ACC112 (cell line): ENCODE results near the gene GPC6.
A peak's percentile ranks its signal among the peaks of the same experiment; 100 is the strongest.

Experiments
- H2AFZ ChIP-seq: fragments of 200-600 bp; sonication (generic); one replicate; pipeline ENCODE4 v1.6.0; 2017; ENCODE audit warnings: antibody characterized with exemption, low read length; ENCODE audit not compliant: unreplicated experiment
- H3K27ac ChIP-seq: fragments of 200-600 bp; sonication (generic); 2 replicates; pipeline ENCODE4 v1.5.1; 2014; ENCODE audit warnings: low read depth, mild to moderate bottlenecking, antibody characterized with exemption, low read length, moderate library complexity
- H3K27me3 ChIP-seq: fragments of 200-600 bp; sonication (generic); 2 replicates; pipeline ENCODE4 v1.6.1; 2014; ENCODE audit warnings: mild to moderate bottlenecking, antibody characterized with exemption, low read length, moderate library complexity, mixed read lengths; ENCODE audit not compliant: insufficient read depth
- H3K36me3 ChIP-seq: fragments of 200-600 bp; sonication (generic); 2 replicates; pipeline ENCODE4 v1.6.1; 2016; ENCODE audit warnings: mild to moderate bottlenecking, antibody characterized with exemption, low read length, moderate library complexity, mixed read lengths; ENCODE audit not compliant: insufficient read depth
- H3K4me1 ChIP-seq: fragments of 200-600 bp; sonication (generic); one replicate; pipeline ENCODE4 v1.6.1; 2016; ENCODE audit warnings: low read length, mixed read lengths; ENCODE audit not compliant: insufficient read depth, unreplicated experiment, control insufficient read depth
- H3K4me3 ChIP-seq: fragments of 200-600 bp; sonication (generic); 2 replicates; pipeline ENCODE4 v1.5.1; 2014; ENCODE audit warnings: mild to moderate bottlenecking, low read depth, low read length
- H3K79me2 ChIP-seq: fragments of 200-600 bp; sonication (generic); one replicate; pipeline ENCODE4 v1.6.0; 2016; ENCODE audit warnings: low read length; ENCODE audit not compliant: control insufficient read depth, unreplicated experiment, insufficient read depth

GPC6 gene

DNA sequence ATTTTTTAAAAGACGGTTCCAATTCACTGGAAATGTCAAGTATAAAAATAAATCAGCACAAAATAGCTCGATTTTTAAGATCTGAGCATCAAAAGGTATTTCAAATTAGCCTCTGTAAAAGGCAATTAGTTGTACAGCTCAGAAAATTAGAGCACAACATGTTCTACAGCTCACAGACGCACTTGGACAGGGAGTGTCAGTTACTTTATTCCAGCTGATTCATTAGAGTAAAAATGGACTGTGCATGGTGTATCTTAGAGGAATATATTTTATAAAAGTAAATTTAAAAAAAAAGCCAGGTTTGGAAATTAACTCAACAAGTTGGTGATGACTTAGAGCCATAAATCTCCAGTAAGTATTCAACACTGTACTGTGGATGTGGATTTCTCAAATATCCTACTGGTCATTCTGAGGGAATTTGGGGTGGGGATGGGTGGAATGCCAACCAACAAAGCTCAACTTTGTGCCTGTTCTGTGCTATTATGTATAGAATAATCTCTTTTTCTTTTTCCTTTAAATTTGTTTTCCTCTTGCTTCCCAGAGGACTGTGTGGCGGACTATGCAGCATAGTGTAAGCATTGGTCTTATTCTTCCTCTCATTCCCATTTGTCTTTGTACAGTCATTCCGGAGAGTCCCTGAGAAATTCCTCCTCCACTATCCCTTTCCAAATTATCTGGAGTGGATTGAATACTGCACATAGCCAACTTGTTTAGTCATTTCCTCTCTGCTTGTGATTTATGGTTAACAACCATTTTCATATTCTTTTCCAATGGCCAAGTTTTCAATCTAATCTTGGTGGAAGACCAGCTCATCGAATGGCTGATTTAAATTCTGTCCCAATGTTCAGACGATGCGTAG lies 1083.6 kb downstream of the GPC6 start:
- no peaks in the 10 kb centered on the region for H3K27me3 ChIP-seq
- H3K27ac ChIP-seq: peak overlapping the region; percentile 89
- H3K4me3 ChIP-seq: peak overlapping the region; percentile 35; the same call in 1 of the 2 replicates
- no peaks in the 10 kb centered on the region for H3K79me2 ChIP-seq
- peaks cover 55% of the 10 kb centered on the region for H3K4me1 ChIP-seq
- no peaks in the 10 kb centered on the region for H3K36me3 ChIP-seq
- H2AFZ ChIP-seq: peak overlapping the region; percentile 33

DNA sequence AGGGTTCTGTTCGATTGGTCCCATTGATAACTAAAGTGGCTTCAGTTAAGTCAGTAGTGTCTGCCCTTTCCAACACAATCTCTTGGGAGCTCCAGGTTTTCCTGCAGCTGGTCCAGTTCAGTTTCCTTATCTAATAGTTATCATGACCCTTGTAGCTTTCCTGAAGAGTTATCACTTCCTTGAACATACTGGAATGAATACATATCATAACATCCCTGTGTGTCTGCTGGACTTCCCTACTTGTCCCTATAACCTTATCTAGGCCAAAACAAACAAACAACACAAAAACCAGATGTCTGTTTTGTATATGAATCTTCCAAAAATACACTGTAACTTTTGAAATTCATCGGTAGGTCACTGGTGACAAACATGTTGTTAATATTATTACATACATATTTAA lies 1085.3 kb downstream of the GPC6 start:
- no peak overlapping the region for H3K4me3 ChIP-seq
- no peaks in the 10 kb centered on the region for H3K36me3 ChIP-seq
- no peak overlapping the region for H3K27ac ChIP-seq
- no peaks in the 10 kb centered on the region for H3K79me2 ChIP-seq
- no peak overlapping the region for H2AFZ ChIP-seq
- no peaks in the 10 kb centered on the region for H3K27me3 ChIP-seq
- H3K4me1 ChIP-seq: peaks cover 42% of the 10 kb centered on the region

DNA sequence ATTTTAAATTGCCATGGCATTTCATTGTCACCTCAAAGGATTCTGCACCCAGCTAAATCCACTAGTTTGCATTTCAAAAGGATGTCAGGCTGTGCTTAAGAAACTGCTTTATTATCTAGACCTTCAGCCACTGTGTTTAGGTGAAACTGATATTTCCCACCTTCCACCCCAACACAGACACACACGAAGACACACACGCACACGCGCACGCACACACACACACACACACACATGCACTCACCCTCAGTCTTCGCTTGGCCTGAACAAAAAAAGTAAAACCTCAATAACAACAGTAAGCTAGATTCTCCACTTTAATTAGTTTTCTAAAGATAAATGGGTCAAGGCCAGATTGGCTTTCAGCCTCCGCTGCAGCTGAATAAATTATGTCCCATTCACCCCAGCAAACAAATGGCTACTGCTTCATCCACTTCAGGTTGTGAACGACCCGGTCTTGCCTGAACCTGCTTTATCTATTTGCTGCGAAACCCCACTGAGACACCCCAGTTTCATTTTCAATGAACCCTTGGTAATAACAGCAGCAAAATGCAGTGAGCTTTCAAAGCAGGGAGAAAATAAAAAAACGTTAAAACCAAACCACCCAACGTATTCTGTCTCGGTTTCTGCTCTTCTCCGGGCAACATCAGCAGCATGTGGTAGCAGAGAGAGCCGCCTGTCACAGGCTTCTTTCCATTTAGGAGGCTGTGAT lies 1086.1 kb downstream of the GPC6 start:
- Histone ChIP-seq H3K36me3 (no peaks in the 10 kb centered on the region), H3K27ac (no peak overlapping the region), H3K27me3 (no peaks in the 10 kb centered on the region), H3K4me3 (no peak overlapping the region), H2AFZ (no peak overlapping the region), H3K79me2 (no peaks in the 10 kb centered on the region), H3K4me1 (peaks cover 47% of the 10 kb centered on the region)

DNA sequence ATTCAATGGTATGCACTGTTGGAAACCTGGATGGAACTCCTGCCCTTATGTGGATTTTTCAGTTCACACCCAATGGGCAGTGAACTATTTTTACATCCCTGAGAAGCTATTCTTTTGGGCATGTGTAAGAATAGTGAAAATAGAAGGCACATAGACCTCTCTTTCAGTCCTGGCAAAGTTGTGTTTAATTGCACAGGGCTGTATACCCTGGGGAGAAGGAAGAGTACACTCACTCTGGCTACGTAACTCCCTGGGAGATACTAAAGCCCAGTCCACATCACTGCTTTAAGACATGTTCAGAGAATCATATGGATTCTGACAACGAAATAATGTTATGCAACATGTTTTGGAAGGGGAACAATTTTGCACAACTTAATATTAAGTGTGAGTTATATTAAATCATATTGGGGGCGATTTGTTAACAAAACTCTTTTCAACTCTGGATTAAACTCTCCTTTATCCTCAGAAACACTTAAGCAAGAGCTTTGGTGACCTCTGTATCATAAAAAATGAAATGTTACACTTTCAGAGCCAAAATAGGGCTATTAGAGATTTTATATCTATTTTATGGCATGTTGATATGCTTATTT lies 1086.8 kb downstream of the GPC6 start:
- Histone ChIP-seq H3K4me3 (no peak overlapping the region), H2AFZ (no peak overlapping the region), H3K36me3 (no peaks in the 10 kb centered on the region), H3K79me2 (no peaks in the 10 kb centered on the region), H3K27me3 (no peaks in the 10 kb centered on the region), H3K4me1 (peaks cover 54% of the 10 kb centered on the region), H3K27ac (no peak overlapping the region)

DNA sequence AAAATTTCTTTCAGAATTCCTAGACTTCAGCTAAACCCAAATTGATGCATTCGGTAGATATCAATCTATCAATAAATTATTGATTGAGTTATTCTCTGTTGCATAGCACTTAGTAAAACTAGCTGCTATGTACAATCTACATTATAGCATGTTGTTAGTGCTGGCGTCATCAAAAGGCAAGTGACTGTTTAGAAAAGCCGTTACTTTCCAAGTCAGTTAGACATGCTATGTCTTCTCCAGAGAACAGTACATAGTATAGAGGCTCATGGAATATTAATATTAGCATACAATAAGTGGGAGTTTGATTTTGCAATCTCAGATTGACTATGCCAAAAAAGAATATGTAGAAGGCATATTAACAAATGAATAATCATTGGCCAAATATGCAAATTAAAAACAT lies 1087.3 kb downstream of the GPC6 start:
- H3K4me1 ChIP-seq: peaks cover 56% of the 10 kb centered on the region
- no peak overlapping the region for H2AFZ ChIP-seq
- H3K79me2 ChIP-seq: no peaks in the 10 kb centered on the region
- no peaks in the 10 kb centered on the region for H3K27me3 ChIP-seq
- no peaks in the 10 kb centered on the region for H3K36me3 ChIP-seq
- no peak overlapping the region for H3K27ac ChIP-seq
- no peak overlapping the region for H3K4me3 ChIP-seq

DNA sequence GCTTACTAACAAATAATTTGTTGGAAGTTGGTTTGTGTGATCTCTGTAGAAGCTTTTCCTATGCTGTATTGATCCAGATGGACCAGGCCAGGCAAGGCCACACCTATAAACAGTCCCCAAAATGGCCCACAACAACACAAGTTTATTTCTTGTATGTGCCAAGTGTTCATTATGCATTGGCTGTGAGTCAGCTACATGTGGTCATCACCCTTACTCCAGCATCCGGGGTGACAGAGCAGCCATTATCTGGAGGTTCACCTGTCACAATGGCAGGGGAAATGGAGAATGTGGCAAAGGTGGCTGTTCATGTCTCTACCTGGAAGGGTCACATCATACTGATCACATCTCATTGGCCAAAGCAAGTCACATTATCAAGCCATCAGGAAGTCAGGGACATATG lies 1088.6 kb downstream of the GPC6 start:
- H3K27me3 ChIP-seq: no peaks in the 10 kb centered on the region
- H3K27ac ChIP-seq: no peak overlapping the region

DNA sequence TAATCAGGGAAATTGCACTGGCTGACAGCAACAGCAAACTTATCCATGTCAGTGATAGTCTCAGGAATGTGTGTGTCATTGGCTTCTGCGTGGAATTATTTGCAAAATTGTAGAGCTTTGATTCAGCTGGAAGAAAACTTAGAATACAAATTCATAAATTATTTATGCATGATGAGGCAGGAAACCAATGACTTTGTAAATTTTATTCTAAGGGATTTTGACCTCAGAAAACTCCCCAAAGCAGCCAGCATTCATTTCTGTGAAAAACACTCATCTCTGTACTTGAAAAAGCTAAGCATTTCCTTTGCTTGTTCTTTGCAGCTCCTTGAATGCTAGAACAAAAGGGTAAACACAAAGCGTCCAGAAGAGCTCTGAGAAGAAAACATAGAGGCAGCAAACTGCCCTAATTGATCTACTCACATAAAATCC lies 1090.5 kb downstream of the GPC6 start:
- peak overlapping the region; percentile 30 for H3K27ac ChIP-seq
- peaks cover 34% of the 10 kb centered on the region for H3K4me1 ChIP-seq
- H3K27me3 ChIP-seq: no peaks in the 10 kb centered on the region
- H3K4me3 ChIP-seq: no peak overlapping the region
- peak overlapping the region; percentile 35 for H2AFZ ChIP-seq
- no peaks in the 10 kb centered on the region for H3K36me3 ChIP-seq
- no peaks in the 10 kb centered on the region for H3K79me2 ChIP-seq

More for the DNA sequence above, 1088.6 kb downstream of the GPC6 start:
- H3K4me3 ChIP-seq: no peak overlapping the region
- H3K4me1 ChIP-seq: peaks cover 50% of the 10 kb centered on the region
- H3K36me3 ChIP-seq: no peaks in the 10 kb centered on the region
- H2AFZ ChIP-seq: no peak overlapping the region
- no peaks in the 10 kb centered on the region for H3K79me2 ChIP-seq

DNA sequence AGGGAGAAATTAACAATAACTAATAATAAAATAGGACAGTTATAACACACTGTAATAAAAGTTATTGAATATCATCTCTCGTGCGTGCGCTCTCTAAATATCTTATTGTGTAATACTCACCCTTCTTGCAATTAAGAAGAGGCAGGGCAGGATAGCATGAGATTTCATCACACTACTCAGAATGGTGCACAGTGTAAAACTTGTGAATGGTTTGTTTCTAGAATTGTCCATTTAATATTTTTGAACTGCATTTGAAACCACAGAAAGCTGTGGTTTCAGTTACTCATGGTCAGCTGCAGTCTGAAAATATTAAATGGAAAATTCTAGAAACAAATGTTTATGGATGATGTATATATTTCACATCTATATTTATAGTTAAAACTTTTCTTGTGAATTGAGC lies 1091.8 kb downstream of the GPC6 start:
- Histone ChIP-seq H2AFZ (no peak overlapping the region), H3K36me3 (no peaks in the 10 kb centered on the region), H3K27ac (no peak overlapping the region), H3K4me3 (no peak overlapping the region), H3K79me2 (no peaks in the 10 kb centered on the region), H3K4me1 (peaks cover 20% of the 10 kb centered on the region), H3K27me3 (no peaks in the 10 kb centered on the region)

DNA sequence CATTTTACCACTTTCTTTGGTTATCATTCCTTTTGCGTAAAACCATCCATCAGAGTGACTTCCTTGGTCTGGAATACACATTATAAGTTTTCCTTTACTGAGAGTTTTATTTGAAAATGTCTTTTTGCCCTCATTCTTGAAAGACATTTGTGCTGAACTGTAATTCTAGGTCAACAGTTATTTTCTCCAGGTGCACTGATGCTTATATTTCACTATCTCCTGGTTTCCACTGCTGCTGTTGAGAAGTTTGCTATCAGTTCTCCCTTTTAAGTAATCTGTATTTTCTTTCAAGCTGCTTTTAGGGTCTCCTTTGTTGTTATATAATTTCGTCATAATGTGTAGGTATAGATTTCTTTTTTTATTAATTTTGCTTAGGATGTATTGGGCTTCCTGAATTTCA lies 1092.9 kb downstream of the GPC6 start:
- peaks cover 19% of the 10 kb centered on the region for H3K4me1 ChIP-seq
- H3K27me3 ChIP-seq: no peaks in the 10 kb centered on the region
- no peaks in the 10 kb centered on the region for H3K36me3 ChIP-seq
- H3K27ac ChIP-seq: no peak overlapping the region
- H2AFZ ChIP-seq: no peak overlapping the region
- H3K4me3 ChIP-seq: no peak overlapping the region
- H3K79me2 ChIP-seq: no peaks in the 10 kb centered on the region

DNA sequence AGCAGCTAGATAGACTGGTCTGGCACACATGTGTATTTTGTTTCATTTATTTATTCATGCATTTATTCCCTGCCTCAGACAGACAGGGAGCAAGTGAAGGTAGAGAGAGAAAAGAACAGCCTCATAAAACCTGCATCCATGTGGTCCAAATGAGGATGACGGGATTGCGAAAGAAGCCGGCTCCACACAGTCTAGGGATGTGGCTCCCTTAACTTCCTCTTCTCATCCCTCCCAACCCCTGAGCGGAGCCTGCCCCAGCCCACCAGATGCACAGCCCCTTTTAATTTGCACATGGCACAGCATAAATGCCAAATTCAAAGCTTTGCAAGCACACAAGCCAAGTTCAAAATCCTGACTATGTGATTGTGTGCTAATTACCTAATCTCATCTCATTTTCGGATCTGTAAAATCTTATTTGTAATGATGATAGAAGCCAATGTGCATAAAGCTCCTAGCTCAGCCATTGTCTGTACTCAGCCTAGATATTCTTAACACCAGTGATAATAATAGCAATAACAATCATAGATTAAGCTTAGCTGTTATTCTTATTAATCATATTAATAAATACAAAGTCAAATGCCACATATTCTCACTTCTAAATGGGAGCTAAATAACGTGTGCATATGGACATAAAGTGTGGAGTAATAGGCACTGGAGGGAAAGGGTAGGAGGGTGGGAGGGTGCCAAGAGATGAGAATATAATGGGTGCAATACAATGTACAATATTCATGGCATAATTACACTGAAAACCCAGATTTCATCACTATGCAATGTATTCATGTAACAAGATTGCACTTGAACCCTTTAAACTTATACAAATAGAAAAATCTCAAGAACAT lies 1096.5 kb downstream of the GPC6 start:
- H2AFZ ChIP-seq: no peak overlapping the region
- no peaks in the 10 kb centered on the region for H3K27me3 ChIP-seq
- H3K27ac ChIP-seq: no peak overlapping the region
- H3K4me1 ChIP-seq: peaks cover 4% of the 10 kb centered on the region
- H3K36me3 ChIP-seq: no peaks in the 10 kb centered on the region
- H3K4me3 ChIP-seq: no peak overlapping the region
- no peaks in the 10 kb centered on the region for H3K79me2 ChIP-seq
